Measurements from ENCODE around the gene ATRNL1.

The ATRNL1 gene

DNA sequence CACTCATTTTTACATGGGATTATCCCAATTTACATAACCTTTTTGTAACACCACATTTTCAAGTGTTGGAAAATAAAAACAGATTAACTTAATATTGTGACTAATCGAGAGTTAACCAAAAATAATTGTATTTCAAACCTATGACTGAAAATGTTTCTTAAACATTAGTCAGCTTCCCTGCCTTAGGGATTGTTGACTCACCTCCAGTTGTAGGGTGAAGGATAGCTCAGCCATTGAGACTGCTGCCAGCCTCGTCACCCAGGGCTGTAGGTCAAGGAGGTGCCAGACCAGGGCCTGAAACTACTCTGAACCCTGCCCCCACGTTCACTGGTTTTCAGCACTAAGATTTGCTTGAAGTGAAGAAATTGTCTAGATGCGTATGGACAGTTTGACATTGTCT lies 828.6 kb downstream of the ATRNL1 start:
- no peak for DNase-seq

DNA sequence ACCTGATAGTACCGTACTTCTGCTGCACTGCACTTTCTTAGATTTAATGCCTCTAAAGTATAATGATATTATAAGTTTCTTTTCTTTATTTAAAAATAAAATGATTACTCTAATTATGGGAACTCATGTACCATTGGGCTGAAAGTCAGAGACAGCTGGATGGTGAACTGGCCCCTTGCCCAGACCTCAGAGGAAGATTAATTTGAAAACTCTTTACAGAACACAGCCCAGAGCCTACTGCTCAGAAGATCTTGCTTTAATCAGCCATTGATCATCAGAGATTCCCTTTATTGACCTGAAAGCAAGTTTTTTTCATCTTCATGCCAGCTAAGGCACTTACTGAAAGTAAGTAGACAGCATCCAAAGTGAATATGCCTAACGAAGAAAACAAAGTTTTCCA lies 838.1 kb downstream of the ATRNL1 start:
- no peak for DNase-seq

DNA sequence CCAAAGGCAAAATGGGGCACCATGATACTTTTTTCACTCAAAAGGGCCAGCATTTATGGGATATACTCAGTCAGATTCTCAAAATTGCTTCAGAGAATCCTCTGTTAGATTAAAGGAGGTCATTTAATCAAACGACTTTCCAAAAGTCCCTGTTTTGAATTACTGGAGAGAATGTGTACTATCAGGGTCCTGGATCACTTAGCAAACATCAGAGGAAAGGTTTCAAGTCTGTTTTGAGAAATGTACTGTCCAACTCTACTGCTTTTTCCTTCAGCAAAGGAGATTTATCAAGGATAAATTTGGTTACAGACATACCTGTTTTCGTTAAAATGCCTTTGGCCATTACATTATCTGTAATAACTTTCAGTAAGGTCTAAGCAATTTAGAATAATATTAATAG lies 838.9 kb downstream of the ATRNL1 start:
- DNase-seq = no peak

DNA sequence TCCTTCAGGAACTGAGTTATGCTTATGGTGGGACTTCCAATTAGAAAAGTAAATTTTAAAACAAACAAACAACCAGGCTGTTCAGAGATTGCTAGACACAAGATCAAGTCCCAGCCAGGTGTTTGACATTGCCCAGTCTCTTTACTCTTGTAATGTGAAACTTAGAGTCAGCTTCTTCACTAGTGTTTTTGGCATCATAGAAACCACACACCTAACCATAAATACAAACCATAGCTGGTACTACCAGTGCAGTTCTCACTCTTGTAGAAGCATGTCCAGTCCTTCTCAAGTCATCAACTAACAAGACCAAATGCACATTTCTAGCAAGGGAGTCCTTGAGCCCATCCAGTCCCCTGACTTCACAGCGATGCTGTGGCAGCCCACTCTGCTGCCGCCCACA lies 839.9 kb downstream of the ATRNL1 start:
- DNase-seq = no peak

DNA sequence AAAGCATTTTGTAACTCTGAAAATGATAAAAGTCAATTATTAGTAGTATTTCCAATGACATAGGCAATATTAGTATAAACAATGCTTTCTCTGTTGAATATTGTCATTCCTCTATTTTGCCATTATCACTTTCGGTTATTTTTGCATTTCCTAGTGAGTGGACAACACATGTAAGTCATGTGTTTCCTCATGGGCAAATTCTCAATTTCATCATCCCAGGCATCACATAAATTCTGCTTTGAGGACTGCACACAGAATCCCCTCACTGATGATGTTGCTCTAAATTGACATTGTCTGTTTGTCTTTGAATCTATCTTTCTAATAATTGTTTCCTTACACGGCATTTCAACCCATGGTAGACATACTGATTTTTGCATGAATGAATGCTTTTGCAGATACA lies 842.6 kb downstream of the ATRNL1 start:
- DNase-seq = no peak

DNA sequence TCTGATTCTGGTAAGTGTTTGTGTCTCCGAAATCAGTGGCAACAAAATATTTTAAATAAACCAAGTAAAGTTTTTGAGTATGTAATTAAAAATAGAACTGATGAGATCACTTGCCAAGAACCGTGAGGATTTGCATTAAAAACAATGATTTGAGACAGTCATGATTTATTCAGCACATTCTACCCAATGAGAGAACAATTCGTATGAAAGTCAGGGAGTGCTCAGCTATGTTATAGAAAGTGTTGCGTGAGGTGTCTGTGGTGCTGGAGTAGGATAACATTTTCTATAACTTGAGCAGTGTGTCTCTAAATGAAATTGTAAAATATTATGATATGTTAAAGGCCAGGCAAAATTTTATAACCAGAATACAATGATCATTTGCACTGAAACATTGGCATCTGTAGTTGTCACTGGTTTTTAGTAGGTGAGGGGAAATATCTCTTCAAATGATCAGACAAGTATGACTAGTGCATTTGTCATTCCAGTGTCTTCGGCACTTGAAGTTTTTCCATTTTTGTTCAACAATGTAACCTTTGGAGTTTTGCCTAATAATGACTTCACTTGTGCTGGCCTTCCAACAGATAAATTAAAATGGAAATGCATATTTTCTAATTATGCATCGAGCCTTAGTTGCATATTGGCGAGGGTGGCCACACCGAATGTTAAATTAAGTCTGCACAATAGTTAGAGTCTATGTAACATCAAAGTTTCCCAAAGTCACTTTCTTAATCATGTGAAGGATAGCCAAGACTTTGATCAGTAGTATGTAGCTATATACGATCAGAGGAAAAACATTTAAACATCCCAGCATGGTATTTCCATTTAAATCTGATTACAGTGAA lies 844.0 kb downstream of the ATRNL1 start:
- no peak for DNase-seq

DNA sequence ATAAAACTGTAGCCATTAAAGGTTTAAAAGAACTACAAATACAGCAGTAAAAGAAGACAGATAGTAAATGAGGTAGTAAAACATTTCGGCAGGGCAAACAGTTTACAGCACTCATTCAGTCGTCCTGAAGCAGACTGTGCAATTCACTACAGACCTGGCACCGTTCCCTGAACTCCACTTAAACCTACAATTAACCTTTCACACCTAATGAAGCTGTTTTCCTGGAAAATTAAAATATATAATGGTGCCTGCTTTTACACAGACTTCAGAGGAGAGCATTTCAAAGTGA lies 844.5 kb downstream of the ATRNL1 start:
- DNase-seq = no peak

DNA sequence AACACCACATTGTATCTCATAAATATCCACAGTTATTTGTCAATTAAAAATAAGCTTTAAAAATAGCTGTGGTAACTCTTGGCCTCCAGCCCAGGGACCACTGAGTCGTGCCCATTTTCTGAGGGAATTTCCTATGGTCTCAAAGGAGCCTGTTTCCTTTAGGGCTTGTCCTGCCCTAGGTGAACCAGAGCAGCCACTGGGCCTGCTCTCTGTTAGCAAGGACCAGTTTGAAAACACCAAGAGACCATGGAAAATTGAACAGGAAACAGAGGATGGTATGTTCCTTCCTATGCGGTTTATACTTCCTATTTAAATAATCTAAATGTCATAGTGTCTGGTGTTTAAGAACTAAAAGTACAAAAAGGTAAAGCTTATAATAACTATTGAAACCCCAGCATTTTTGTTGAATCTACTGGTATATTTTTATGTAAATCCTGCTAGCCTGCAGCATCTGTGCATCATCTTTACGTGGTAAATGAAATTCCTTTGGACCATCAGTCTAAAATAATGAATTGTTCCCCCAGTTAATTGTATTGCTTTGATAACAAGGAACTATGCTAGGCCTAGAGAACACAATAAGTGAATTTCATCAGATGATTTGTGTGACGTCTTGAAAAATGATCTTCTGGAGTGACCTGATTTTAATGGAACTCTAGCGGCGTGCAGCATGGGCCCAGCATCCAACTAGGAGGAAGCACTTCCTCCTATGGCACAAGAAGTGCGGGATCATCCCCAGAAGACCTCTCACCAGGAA lies 846.1 kb downstream of the ATRNL1 start:
- DNase-seq = no peak

DNA sequence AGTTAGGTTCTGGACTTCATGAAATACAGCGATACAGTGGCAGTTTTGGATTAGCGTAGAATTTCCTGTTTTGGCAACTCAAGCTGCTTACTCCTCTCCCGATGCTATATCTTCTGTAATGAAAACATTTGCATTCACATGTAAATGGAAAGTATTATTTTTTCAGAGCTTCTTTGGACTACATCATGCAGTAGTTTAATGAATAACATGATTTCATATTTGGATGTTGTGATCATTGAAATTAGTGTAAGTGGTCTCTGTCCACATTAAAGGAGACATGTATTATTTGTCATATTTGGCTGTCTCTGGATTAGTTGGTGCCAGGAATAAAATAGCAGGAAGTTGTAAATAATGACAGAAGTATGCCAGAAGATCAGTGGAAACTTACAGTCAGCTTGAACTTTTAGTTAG lies 848.2 kb downstream of the ATRNL1 start:
- DNase-seq = no peak

DNA sequence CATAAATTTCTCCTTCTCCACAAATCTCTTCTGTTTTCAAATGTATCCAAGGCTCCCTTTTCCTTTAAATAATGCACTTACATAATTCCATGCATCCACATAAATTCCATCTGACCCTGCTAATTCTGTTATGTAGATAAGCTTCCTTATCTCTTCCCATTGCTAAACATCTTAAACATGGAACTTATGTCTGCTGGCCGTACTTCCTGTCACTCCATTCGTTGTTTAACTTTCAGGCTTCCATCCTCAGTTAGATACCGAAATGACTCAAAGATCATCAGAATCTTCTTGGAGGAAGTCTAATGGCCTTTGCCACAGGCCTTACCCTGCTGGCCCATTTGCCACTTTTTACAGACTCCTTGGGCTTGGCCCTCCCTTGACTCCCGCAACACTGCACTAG lies 848.9 kb downstream of the ATRNL1 start:
- DNase-seq = no peak

DNA sequence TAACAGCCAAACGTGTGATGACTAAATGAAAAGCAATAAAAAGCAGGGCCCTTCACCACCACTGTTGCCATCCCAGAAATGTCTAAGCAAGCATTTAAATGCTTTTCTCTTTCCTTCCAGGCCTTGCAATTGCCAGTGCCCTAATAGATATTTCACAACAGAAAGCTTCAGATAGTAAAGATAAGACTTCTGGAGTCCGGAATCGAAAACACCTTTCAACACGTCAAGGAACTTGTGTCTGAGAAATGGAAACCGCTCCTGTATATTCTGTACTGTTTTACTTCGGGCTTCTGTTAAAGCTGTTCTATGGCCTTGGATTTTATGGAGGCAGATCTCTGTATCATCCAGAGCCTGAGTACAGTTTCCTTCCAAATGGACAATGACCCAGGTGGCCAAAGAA lies 851.4 kb downstream of the ATRNL1 start:
- no peak for DNase-seq

DNA sequence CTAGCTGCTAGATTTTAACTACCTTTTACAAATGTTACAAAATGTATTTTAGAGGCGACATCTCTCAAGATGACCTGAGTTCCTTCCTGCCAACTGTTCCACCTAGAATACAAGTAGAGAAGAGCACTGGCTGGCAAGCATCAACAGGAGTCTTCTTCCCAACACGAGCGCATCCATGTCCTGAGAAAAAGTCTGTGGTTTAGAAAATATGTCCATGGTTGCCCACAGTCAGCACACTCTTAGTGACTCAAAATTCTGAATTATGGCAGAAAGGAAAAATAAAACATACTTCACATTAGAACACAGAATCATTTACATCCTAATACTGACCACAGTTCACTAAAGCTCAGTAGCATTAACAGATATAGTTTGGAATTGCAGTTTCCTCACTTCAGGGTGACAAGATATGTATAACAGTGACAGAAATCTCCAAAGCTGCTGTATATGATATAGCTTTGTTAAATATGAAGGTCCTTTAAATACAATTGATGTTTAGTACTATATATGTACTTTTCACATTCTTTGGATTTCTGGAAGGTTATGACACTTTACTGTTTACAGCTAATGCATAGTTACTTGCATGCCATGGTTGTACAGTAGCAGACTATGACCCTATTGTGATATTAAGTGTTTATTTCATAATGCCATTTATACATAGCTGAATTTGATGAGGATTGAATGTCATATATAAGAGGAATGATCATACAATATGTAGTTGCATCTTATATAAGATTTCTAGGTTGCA lies 852.7 kb downstream of the ATRNL1 start:
- no peak for DNase-seq

DNA sequence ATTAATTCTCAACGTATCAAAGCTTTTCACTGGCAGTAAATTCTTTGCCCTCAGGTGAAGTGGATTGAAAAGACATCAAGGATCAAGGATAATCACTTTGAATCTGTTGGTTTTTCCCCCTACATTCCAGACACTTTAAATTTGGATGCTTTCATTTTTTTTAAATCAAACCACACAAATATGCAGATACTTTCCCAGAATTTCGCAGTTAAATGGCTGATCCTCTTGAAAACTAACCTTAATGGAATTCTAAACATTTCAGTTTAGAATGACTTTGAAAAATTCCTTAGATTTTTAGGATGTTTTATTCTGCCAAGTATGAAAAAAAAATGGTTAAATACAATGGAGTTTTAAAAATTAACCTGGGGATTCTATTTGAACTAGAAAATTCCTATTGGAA lies 853.9 kb downstream of the ATRNL1 start:
- no peak for DNase-seq

DNA sequence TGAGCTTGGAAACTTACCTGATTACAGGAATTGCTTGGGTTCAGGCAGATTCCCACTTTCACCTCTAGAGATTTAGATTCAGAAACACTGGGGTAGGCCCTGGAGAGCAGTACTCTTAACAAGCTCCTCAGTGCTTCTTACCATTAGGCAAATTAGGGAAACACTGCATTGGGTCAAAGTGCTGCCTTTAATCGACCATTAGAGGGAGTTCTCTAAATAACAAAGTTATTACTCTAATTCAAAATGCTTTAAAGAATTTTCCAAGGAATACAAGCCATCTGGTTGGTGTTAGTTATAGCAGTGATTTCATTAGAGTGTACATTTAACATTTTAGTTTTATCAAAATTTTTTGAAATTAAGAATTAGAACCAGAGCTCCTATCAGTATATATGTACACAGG lies 855.3 kb downstream of the ATRNL1 start:
- DNase-seq = no peak

DNA sequence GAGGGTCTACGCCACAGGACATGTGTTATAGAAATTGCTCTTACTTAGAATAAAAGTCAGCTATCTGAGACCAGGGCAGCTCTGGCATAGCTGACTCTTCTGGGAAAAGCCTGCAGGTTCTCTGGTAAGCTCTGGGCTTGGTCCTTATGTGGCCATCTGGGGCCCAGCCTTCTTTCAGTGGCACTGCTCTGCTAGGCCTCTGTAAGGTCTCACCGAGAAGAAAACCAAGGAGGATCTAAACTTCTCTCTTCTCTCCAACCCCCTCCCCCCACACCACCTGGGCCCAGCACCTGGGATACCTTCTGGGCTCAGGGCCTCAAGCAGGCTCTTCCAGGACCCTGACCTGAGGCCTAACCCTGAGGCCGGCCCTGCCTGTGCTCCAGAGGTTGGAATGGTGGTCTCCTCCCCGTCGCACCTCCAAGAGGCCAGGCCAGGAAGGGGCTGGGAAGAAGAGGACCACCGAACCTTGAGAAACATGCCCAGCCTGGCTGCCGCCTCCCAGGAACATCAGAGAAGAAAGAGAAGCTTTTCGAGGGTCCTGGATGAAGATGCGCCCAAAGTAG lies 856.2 kb downstream of the ATRNL1 start:
- no peak for DNase-seq

DNA sequence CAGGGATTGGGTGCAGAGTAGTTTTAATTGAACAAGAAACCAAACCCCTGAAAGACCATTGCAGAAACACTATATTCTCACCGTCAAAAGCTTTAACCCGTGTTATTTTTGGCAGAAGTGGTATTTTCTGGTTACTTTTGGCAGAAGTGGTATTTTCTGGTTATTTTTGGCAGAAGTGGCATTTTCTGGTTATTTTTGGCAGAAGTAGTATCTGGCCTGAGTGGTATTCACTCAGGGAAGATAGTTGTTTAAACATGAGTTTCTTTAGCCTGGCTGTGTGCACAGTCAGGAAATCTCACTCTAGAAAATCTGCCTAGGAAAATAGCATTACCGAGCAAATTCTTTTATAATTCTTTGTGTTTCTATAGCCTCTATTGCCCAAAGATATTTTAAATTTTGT lies 857.2 kb downstream of the ATRNL1 start:
- no peak for DNase-seq

DNA sequence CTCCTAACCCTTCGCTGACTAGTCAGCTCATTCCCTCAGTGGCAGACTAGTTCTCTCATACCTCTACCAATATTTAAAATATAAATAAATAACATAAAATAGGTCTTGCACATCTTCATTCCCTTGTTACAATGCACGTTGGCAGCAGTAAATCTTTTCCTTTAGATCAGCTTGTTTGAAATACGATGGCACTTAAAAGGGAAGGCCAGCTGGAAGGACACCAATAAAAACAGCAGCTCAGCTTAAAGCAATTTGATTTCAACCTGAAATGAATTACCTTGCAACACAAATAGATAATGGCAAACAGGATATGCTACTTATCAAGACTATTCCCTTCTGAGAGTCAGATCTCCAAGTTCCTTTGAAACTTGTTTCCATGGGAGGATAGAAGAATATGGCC lies 858.1 kb downstream of the ATRNL1 start:
- DNase-seq = no peak

DNA sequence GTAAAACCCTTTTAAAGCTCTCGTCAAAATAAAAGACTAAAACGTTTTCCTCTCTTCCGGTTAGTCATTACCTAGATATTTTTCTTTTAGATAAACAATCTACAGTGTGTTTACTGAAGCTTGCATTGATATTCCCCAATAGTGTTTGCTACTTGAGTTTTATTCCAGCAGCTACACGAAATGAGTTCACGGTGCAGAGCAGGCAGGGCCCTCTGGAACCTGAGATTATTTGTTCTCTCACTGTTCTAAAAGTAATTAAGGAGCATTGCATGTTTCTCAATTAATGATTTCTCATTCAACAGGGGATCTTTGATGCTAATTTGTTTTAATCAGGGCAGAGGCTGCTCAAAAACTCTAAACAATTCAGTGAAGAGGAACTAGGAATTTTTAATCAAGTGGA lies 860.1 kb downstream of the ATRNL1 start:
- no peak for DNase-seq

DNA sequence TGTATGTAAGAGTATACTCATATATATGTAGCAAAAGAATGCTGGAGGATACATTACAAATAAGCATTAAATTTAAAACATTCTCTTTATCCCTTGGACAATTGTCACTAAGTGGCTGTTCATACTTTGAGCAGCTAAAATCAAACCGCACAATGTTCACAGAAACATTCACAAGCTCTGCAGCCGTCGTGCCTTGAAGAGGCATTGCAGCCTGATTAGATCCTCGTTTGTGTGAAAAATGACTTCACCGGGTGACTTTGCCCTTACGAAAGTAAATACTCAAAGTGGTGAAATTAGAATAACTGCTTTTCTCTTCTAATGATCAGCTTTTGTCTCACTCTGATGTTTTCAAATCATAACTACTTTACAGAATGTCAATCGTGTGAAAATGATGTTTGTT lies 860.8 kb downstream of the ATRNL1 start:
- DNase-seq = no peak

DNA sequence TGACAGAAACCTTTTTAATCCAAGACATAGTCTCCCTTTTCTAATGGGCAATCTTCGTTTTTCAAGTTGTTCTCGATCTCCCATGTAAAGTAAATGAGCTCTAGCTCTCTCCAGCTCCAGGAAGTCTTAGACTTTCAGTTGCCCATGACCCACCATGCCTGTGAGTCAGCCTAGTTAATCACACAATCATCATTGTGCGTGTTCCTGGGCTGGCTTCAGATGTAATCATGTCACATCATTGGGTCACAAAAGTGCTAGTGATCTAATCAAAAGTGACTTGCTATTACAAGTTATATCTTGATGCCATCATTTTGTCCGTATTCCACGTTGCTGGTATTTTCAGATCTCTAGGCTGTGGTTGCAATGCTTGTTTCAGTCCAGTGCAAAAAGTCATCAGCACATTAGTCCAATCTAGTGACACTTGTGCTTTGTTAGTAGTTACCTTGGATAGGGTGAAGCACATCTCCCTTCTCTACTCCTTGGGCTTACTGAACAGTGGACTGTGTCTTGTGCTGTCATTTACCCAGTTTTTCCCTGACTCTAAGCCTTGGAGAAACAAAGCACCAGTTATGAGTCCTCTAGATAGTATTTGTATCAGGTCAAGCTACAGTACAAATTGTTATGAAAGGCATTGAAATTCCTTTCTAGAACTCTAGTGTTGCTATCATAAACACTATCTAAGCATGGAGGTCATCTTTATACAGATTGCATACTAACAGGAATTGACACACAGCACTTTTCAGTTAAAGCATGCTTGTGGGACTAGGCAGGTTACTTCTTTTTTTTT lies 863.3 kb downstream of the ATRNL1 start:
- no peak for DNase-seq

DNA sequence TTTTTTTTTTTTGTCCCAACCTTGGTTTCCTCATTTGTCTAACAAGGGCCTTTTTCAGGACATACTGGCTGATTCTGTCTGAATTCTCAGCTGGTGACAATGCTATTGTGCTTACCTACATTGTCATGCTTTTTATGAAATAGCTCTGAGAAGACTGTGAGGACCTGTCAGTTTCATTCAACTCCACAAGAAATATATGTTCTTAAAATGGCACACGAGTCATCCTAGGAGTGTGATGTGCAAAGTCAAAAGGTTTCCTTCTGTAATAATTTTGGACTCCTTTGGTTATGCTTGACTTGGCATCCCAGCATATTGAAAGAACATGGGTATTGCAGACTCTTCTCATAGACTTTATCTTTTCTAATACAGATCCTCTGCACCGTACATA lies 863.8 kb downstream of the ATRNL1 start:
- no peak for DNase-seq

DNA sequence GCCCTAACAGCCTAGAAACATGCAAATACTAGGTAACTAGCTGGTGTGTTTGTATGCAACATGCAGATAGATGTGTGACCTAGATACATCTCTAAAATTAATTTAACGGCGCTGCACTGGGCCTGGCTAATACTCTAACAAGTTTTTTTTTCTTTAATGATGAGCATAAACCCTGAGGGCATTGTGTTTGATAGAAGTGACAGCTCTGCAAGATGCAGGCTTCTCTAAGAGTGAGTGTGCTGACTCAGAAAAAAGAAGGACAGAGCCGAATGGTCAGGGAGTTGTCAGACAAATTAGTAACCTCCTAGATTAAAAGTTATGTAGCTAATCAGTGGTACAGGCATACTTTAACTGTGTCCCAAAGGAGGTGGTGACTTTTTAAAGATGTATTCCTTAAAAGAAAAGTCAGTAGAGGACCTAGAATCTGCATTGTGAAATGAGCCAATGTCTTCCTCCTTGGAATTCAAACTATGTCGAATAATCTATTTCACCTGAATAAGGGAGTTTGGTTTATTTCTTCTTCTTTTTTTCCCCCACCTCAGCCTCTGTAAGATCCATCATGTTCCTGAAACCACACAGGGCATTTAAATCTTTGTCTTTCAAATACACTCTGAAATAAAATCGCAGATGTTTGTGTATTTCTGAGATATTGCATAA lies 864.7 kb downstream of the ATRNL1 start:
- no peak for DNase-seq

Measured in activated effector memory CD4-positive, alpha-beta T cell treated with anti-CD3 and anti-CD28 coated beads, Interleukin-2, amount 50 U/mL, for 16 hours (primary cell).